Transverse colon (tissue), 3 donors: ENCODE data around the gene RPS3.

Source experiments
- CTCF ChIP-seq, 5 experiments: fragments of 200-600 bp in 3 of 5; fragments of 450-650 bp in 2 of 5; sonication (generic) in 3 of 5; IDR thresholded peaks; 1 replicate in 2 of 5; 2 replicates in 3 of 5; pipeline ENCODE4 v1.5.1; 2016 to 2017; ENCODE audit warnings: antibody characterized with exemption in 5 of 5, inconsistent platforms in 3 of 5, mild to moderate bottlenecking in 2 of 5, moderate library complexity in 1 of 5
- EP300 ChIP-seq: sonication (generic); formaldehyde crosslinking; IDR thresholded peaks from one replicate; pipeline ENCODE4 v1.6.1; 2017; ENCODE audit warnings: antibody characterized with exemption, low read depth
- POLR2A ChIP-seq: fragments of 450-650 bp; IDR thresholded peaks from one replicate; pipeline ENCODE4 v1.6.1; 2016; ENCODE audit warnings: antibody characterized with exemption, mild to moderate bottlenecking, moderate library complexity

- TF ChIP-seq POLR2A (no peak), CTCF (IDR thresholded peaks at IDR 0.05) (no peak), EP300 (no peak)
These were observed 29.6 kb upstream of the RPS3 start for GRCh38 chr11:75369560-75370255.
